GM23338 (cell line): Measurements from ENCODE around the gene COL6A1. TPM values are rescaled to one million over a fixed set of nuclear protein-coding genes. Genes with fewer than 3 reads are reported as not detected.

Experiments
- ATAC-seq: fragments of 200-7000 bp; cut with Tn5 transposase; 3 replicates; pipeline ENCODE4 v1.9.1; 2020
- DNase-seq: peaks from one replicate; pipeline ENCODE4 v3.0.0-alpha.2; 2015; ENCODE audit warnings: low spot score
- H2AFZ ChIP-seq: fragments of 200-600 bp; sonication (generic); 2 replicates; pipeline ENCODE4 v1.8.0; 2016; ENCODE audit warnings: antibody characterized with exemption, mild to moderate bottlenecking, moderate library complexity
- H3F3A ChIP-seq: fragments of 200-600 bp; sonication (generic); replicated peaks from 2 replicates; pipeline ENCODE4 v1.8.0; 2017; ENCODE audit warnings: antibody characterized with exemption, mixed run types, low read depth
- H3K27ac ChIP-seq: fragments of 200-600 bp; sonication (generic); 2 replicates; pipeline ENCODE4 v1.6.1; 2016; ENCODE audit warnings: low read depth
- H3K27me3 ChIP-seq: fragments of 200-600 bp; sonication (generic); 2 replicates; pipeline ENCODE4 v1.8.0; 2016; ENCODE audit warnings: mild to moderate bottlenecking, mixed run types, moderate library complexity; ENCODE audit not compliant: insufficient read depth
- H3K36me3 ChIP-seq: fragments of 200-600 bp; sonication (generic); 2 replicates; pipeline ENCODE4 v1.8.0; 2016; ENCODE audit warnings: mild to moderate bottlenecking; ENCODE audit not compliant: insufficient read depth
- H3K4me1 ChIP-seq: fragments of 200-600 bp; sonication (generic); 2 replicates; pipeline ENCODE4 v1.8.0; 2016; ENCODE audit warnings: mild to moderate bottlenecking, moderate library complexity; ENCODE audit not compliant: insufficient read depth
- H3K4me2 ChIP-seq: fragments of 200-600 bp; sonication (generic); 2 replicates; pipeline ENCODE4 v1.7.1; 2017; ENCODE audit warnings: mixed run types
- H3K4me3 ChIP-seq: fragments of 200-600 bp; sonication (generic); 2 replicates; pipeline ENCODE4 v1.6.1; 2016; ENCODE audit warnings: mixed run types
- H3K79me2 ChIP-seq: fragments of 200-600 bp; sonication (generic); replicated peaks from 2 replicates; pipeline ENCODE4 v1.8.0; 2017; ENCODE audit warnings: mild to moderate bottlenecking; ENCODE audit not compliant: insufficient read depth
- H3K9me2 ChIP-seq: fragments of 200-600 bp; sonication (generic); 2 replicates; pipeline ENCODE4 v1.8.0; 2017; ENCODE audit not compliant: insufficient read depth
- H4K20me1 ChIP-seq: fragments of 200-600 bp; sonication (generic); replicated peaks from 2 replicates; pipeline ENCODE4 v1.8.0; 2017; ENCODE audit warnings: mild to moderate bottlenecking; ENCODE audit not compliant: insufficient read depth
- H3K27ac Mint-ChIP-seq: 2 replicates; pipeline ENCODE4 v1.8.0; 2020; ENCODE audit warnings: inconsistent platforms, mild to moderate bottlenecking, moderate library complexity, mixed read lengths
- H3K27me3 Mint-ChIP-seq: 3 replicates; pipeline ENCODE4 v1.8.0; 2022; ENCODE audit warnings: low read depth, mild to moderate bottlenecking, moderate library complexity, mixed read lengths, inconsistent platforms; ENCODE audit not compliant: insufficient read depth, poor library complexity
- H3K36me3 Mint-ChIP-seq: 3 replicates; pipeline ENCODE4 v1.8.0; 2021; ENCODE audit warnings: low read depth, mild to moderate bottlenecking, inconsistent platforms, moderate library complexity, mixed read lengths
- H3K4me1 Mint-ChIP-seq: 3 replicates; pipeline ENCODE4 v1.8.0; 2020; ENCODE audit warnings: mild to moderate bottlenecking, inconsistent platforms, mixed read lengths
- H3K4me3 Mint-ChIP-seq: 3 replicates; pipeline ENCODE4 v1.8.0; 2021; ENCODE audit warnings: moderate library complexity, mild to moderate bottlenecking, inconsistent platforms, mixed read lengths
- H3K9me3 Mint-ChIP-seq: 3 replicates; pipeline ENCODE4 v1.8.0; 2020; ENCODE audit warnings: moderate library complexity, mild to moderate bottlenecking, inconsistent platforms, mixed read lengths
- CREB1 ChIP-seq: fragments of 250-450 bp; sonication (Bioruptor Pico); IDR thresholded peaks from 2 replicates; pipeline ENCODE4 v1.5.0; 2020; ENCODE audit warnings: low read depth, mild to moderate bottlenecking, moderate library complexity
- EZH2phosphoT487 ChIP-seq: fragments of 200-600 bp; sonication (generic); IDR thresholded peaks from one replicate; pipeline ENCODE4 v1.8.1; 2018; ENCODE audit warnings: antibody characterized with exemption; ENCODE audit not compliant: unreplicated experiment
- JUNB ChIP-seq: IDR thresholded peaks from one replicate; pipeline ENCODE4 v1.6.1; 2016; ENCODE audit warnings: antibody characterized with exemption; ENCODE audit not compliant: unreplicated experiment
- POLR2AphosphoS5 ChIP-seq: IDR thresholded peaks from 2 replicates; pipeline ENCODE4 v1.6.1; 2016; ENCODE audit warnings: antibody characterized with exemption, low read depth
- STAT1 ChIP-seq: IDR thresholded peaks from one replicate; pipeline ENCODE4 v1.6.1; 2016; ENCODE audit warnings: antibody characterized with exemption; ENCODE audit not compliant: unreplicated experiment
- ZNF114 ChIP-seq: fragments of 250-450 bp; sonication (Bioruptor Pico); IDR thresholded peaks from 2 replicates; pipeline ENCODE4 v1.5.0; 2020; ENCODE audit warnings: mild to moderate bottlenecking, moderate library complexity
- ZNF331 ChIP-seq: fragments of 250-450 bp; sonication (Bioruptor Pico); IDR thresholded peaks from 2 replicates; pipeline ENCODE4 v1.5.0; 2020; ENCODE audit warnings: low read depth, mild to moderate bottlenecking, moderate library complexity
- polyA plus RNA-seq: library from polyadenylated mRNA; unstranded; fragments of >200 nt; fragmentation: Nextera tagmentation; extraction: Ambion mirVana; gene quantifications from 2 replicates; pipeline ENCODE4 v1.2.1, GENCODE V29; 2016
- total RNA-seq: library from RNA; depleted of rRNA; stranded (reverse); fragments of >200 nt; shearing (Covaris generic); gene quantifications from 2 replicates; pipeline ENCODE4 v1.2.3, GENCODE V29; 2014
- TF ChIP-seq, protein P1 (sequence below): fragments of 250-450 bp; sonication (Bioruptor Pico); IDR thresholded peaks from 2 replicates; pipeline ENCODE4 v1.5.0; 2020; ENCODE audit warnings: mild to moderate bottlenecking, moderate library complexity
- TF ChIP-seq, protein P2 (sequence below), 2 experiments: fragments of 200-600 bp in 1 of 2; sonication (generic) in 1 of 2; conservative IDR thresholded peaks; 2 replicates each; pipeline versions ENCODE4 v1.5.1 to v1.6.1; 2016 to 2017; ENCODE audit warnings: antibody characterized with exemption in 2 of 2, low read depth in 2 of 2, mild to moderate bottlenecking in 2 of 2, moderate library complexity in 1 of 2
- TF ChIP-seq, protein P3 (sequence below): IDR thresholded peaks from one replicate; pipeline ENCODE4 v1.6.1; 2018; ENCODE audit warnings: antibody characterized with exemption; ENCODE audit not compliant: unreplicated experiment

COL6A1 gene
- total and polyA plus RNA-seq, 2 experiments from 2014 or later: 76.0 to 180 TPM

DNA sequence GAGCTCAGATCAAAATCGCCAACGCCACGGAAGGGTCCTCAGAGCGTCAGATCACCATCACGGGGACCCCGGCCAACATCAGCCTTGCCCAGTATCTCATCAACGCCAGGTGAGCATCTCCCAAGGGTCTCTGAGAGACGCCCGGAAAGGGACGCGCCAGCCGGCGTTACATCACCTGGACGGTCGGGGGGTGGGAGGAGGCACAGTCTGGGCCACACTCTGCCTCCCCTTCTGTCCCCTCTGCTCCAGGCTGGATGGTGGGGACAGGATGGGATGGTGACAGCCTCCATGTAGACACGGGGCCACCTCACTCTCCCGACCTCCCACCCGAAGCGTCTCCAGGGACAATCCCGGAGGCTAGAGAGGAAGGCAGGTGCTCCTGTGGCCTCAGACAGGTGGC, 41.5 kb upstream of the COL6A1 start:
- Histone ChIP-seq H3F3A (no peaks in the 10 kb centered on the region), H3K4me1 (no peaks in the 10 kb centered on the region), H3K27me3 (no peaks in the 10 kb centered on the region), H3K79me2 (no peaks in the 10 kb centered on the region), H3K4me3 (no peak overlapping the region), H3K27ac (no peak overlapping the region), H4K20me1 (no peaks in the 10 kb centered on the region), H3K9me2 (no peaks in the 10 kb centered on the region), H3K36me3 (no peaks in the 10 kb centered on the region), H2AFZ (no peak overlapping the region), H3K4me2 (no peak overlapping the region)
- Mint-ChIP-seq H3K27me3 (peaks cover 8% of the 10 kb centered on the region), H3K36me3 (peaks cover 3% of the 10 kb centered on the region; the same call in 1 of the 3 replicates), H3K9me3 (peaks cover 19% of the 10 kb centered on the region; the same call in 2 of the 3 replicates), H3K27ac (no peak overlapping the region), H3K4me1 (no peaks in the 10 kb centered on the region; the same call in 2 of the 3 replicates), H3K4me3 (no peak overlapping the region)
- no peak for TF ChIP-seq STAT1
- no peak for ATAC-seq
- DNase-seq: no peak

DNA sequence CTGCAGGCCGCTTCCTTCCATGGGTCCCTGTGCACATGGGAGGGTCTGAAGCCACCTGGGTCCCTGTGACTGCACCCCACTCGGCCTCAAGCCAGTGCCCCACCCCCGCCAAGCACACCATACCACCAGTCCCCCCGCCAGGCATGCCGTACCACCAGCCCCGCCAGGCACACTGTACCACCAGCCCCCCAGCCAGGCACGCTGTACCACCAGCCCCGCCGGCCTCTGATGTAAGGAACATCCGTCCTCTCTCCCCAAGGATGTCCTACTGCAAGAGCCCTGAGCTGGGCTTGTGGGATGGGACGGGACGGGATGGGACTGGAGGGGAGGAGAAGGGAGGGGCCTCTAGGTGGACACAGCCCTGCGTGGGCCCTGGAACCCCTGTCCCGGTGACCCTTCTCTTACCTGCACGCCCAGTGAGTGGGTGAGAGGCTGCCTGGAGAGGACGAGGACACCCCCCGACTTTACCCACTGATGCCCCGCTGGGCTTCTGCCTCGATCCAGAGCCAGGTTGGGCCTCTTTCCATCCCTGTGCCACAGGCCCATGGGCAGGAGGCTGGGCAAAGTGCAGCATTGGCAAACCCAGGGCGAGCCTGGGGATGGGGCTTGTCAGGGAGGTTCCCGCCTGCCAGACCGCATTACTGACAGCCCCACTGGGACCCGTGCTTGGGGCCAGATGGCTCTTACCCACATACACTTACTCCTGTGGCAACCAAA, 40.8 kb upstream of the COL6A1 start:
- ATAC-seq (no peak), DNase-seq (no peak)
- Histone ChIP-seq H3K27ac (no peak overlapping the region), H3K36me3 (no peaks in the 10 kb centered on the region), H3F3A (no peaks in the 10 kb centered on the region), H3K9me2 (no peaks in the 10 kb centered on the region), H3K79me2 (no peaks in the 10 kb centered on the region), H2AFZ (no peak overlapping the region), H3K4me2 (no peak overlapping the region), H3K27me3 (no peaks in the 10 kb centered on the region), H3K4me1 (no peaks in the 10 kb centered on the region), H3K4me3 (no peak overlapping the region), H4K20me1 (no peaks in the 10 kb centered on the region)
- no peaks in the 10 kb centered on the region; the same call in 2 of the 3 replicates for H3K4me1 Mint-ChIP-seq
- no peak overlapping the region for H3K4me3 Mint-ChIP-seq
- peaks cover 8% of the 10 kb centered on the region for H3K27me3 Mint-ChIP-seq
- peaks cover 3% of the 10 kb centered on the region; the same call in 1 of the 3 replicates for H3K36me3 Mint-ChIP-seq
- peaks cover 16% of the 10 kb centered on the region; the same call in 2 of the 3 replicates for H3K9me3 Mint-ChIP-seq
- H3K27ac Mint-ChIP-seq: no peak overlapping the region
- TF ChIP-seq EZH2phosphoT487 (no peak), ZNF114 (CRISPR knock-in tag) (no peak), ZNF331 (CRISPR knock-in tag) (no peak), CREB1 (CRISPR knock-in tag) (no peak), JUNB (no peak), STAT1 (no peak), POLR2AphosphoS5 (no peak)
- TF ChIP-seq, protein P1, sequence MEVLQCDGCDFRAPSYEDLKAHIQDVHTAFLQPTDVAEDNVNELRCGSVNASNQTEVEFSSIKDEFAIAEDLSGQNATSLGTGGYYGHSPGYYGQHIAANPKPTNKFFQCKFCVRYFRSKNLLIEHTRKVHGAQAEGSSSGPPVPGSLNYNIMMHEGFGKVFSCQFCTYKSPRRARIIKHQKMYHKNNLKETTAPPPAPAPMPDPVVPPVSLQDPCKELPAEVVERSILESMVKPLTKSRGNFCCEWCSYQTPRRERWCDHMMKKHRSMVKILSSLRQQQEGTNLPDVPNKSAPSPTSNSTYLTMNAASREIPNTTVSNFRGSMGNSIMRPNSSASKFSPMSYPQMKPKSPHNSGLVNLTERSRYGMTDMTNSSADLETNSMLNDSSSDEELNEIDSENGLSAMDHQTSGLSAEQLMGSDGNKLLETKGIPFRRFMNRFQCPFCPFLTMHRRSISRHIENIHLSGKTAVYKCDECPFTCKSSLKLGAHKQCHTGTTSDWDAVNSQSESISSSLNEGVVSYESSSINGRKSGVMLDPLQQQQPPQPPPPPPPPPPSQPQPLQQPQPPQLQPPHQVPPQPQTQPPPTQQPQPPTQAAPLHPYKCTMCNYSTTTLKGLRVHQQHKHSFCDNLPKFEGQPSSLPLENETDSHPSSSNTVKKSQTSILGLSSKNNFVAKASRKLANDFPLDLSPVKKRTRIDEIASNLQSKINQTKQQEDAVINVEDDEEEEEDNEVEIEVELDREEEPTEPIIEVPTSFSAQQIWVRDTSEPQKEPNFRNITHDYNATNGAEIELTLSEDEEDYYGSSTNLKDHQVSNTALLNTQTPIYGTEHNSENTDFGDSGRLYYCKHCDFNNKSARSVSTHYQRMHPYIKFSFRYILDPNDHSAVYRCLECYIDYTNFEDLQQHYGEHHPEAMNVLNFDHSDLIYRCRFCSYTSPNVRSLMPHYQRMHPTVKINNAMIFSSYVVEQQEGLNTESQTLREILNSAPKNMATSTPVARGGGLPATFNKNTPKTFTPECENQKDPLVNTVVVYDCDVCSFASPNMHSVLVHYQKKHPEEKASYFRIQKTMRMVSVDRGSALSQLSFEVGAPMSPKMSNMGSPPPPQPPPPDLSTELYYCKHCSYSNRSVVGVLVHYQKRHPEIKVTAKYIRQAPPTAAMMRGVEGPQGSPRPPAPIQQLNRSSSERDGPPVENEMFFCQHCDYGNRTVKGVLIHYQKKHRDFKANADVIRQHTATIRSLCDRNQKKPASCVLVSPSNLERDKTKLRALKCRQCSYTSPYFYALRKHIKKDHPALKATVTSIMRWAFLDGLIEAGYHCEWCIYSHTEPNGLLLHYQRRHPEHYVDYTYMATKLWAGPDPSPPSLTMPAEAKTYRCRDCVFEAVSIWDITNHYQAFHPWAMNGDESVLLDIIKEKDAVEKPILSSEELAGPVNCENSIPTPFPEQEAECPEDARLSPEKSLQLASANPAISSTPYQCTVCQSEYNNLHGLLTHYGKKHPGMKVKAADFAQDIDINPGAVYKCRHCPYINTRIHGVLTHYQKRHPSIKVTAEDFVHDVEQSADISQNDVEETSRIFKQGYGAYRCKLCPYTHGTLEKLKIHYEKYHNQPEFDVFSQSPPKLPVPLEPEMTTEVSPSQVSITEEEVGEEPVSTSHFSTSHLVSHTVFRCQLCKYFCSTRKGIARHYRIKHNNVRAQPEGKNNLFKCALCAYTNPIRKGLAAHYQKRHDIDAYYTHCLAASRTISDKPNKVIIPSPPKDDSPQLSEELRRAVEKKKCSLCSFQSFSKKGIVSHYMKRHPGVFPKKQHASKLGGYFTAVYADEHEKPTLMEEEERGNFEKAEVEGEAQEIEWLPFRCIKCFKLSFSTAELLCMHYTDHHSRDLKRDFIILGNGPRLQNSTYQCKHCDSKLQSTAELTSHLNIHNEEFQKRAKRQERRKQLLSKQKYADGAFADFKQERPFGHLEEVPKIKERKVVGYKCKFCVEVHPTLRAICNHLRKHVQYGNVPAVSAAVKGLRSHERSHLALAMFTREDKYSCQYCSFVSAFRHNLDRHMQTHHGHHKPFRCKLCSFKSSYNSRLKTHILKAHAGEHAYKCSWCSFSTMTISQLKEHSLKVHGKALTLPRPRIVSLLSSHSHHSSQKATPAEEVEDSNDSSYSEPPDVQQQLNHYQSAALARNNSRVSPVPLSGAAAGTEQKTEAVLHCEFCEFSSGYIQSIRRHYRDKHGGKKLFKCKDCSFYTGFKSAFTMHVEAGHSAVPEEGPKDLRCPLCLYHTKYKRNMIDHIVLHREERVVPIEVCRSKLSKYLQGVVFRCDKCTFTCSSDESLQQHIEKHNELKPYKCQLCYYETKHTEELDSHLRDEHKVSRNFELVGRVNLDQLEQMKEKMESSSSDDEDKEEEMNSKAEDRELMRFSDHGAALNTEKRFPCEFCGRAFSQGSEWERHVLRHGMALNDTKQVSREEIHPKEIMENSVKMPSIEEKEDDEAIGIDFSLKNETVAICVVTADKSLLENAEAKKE: no peak
- TF ChIP-seq, protein P2, sequence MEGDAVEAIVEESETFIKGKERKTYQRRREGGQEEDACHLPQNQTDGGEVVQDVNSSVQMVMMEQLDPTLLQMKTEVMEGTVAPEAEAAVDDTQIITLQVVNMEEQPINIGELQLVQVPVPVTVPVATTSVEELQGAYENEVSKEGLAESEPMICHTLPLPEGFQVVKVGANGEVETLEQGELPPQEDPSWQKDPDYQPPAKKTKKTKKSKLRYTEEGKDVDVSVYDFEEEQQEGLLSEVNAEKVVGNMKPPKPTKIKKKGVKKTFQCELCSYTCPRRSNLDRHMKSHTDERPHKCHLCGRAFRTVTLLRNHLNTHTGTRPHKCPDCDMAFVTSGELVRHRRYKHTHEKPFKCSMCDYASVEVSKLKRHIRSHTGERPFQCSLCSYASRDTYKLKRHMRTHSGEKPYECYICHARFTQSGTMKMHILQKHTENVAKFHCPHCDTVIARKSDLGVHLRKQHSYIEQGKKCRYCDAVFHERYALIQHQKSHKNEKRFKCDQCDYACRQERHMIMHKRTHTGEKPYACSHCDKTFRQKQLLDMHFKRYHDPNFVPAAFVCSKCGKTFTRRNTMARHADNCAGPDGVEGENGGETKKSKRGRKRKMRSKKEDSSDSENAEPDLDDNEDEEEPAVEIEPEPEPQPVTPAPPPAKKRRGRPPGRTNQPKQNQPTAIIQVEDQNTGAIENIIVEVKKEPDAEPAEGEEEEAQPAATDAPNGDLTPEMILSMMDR (conservative IDR thresholded peaks at IDR 0.05; ENCODE audit: low read depth in 2 of 2): no peak
- TF ChIP-seq, protein P3, sequence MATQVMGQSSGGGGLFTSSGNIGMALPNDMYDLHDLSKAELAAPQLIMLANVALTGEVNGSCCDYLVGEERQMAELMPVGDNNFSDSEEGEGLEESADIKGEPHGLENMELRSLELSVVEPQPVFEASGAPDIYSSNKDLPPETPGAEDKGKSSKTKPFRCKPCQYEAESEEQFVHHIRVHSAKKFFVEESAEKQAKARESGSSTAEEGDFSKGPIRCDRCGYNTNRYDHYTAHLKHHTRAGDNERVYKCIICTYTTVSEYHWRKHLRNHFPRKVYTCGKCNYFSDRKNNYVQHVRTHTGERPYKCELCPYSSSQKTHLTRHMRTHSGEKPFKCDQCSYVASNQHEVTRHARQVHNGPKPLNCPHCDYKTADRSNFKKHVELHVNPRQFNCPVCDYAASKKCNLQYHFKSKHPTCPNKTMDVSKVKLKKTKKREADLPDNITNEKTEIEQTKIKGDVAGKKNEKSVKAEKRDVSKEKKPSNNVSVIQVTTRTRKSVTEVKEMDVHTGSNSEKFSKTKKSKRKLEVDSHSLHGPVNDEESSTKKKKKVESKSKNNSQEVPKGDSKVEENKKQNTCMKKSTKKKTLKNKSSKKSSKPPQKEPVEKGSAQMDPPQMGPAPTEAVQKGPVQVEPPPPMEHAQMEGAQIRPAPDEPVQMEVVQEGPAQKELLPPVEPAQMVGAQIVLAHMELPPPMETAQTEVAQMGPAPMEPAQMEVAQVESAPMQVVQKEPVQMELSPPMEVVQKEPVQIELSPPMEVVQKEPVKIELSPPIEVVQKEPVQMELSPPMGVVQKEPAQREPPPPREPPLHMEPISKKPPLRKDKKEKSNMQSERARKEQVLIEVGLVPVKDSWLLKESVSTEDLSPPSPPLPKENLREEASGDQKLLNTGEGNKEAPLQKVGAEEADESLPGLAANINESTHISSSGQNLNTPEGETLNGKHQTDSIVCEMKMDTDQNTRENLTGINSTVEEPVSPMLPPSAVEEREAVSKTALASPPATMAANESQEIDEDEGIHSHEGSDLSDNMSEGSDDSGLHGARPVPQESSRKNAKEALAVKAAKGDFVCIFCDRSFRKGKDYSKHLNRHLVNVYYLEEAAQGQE: no peak
